ENCODE results near the gene QRICH1. TPM values are rescaled to one million over a fixed set of nuclear protein-coding genes. Genes with fewer than 3 reads are reported as not detected.

Gene QRICH1
- total RNA-seq, 1 experiment from 2014 or later = 123 TPM

GRCh38 chr3:49104427-49105291, 10.8 kb upstream of the QRICH1 start, which contains the start of gene QARS1 (continued):
- TF ChIP-seq CBFB (CRISPR knock-in tag; IDR thresholded peaks at IDR 0.05; ENCODE audit: low read depth) (0 out of 2 replicates have a peak, but pooled peaks have one; percentile 27), ZNF219 (CRISPR knock-in tag; IDR thresholded peaks at IDR 0.05; ENCODE audit: borderline replicate concordance) (no peak), IRF1 (CRISPR knock-in tag; IDR thresholded peaks at IDR 0.05) (no peak), ZBTB21 (CRISPR knock-in tag; IDR thresholded peaks at IDR 0.05; ENCODE audit: borderline replicate concordance) (no peak), HMGXB4 (CRISPR knock-in tag; IDR thresholded peaks at IDR 0.05) (no peak), USF2 (CRISPR knock-in tag; IDR thresholded peaks at IDR 0.05) (no peak), RELA (CRISPR knock-in tag; IDR thresholded peaks at IDR 0.05; ENCODE audit: borderline replicate concordance) (no peak), USF1 (CRISPR knock-in tag; IDR thresholded peaks at IDR 0.05) (no peak), FOXK1 (CRISPR knock-in tag; IDR thresholded peaks at IDR 0.05) (peak; percentile 76; the same call in 1 of the 2 replicates), EMX1 (CRISPR knock-in tag; IDR thresholded peaks at IDR 0.05) (no peak), RORB (CRISPR knock-in tag; IDR thresholded peaks at IDR 0.05) (no peak), ATF2 (CRISPR knock-in tag; IDR thresholded peaks at IDR 0.05; ENCODE audit: borderline replicate concordance, low read depth) (no peak)

GRCh38 chr3:49104052-49104426, 10.2 kb upstream of the QRICH1 start:
- no peak for ATAC-seq
- H3K4me3 Mint-ChIP-seq = peak overlapping the region; percentile 97
- peak overlapping the region; percentile 96 for H3K27ac Mint-ChIP-seq
- TF ChIP-seq SMAD4 (CRISPR knock-in tag; IDR thresholded peaks at IDR 0.05) = no peak
- no peak for TF ChIP-seq ZNF281 (CRISPR knock-in tag; IDR thresholded peaks at IDR 0.05)
- no peak for TF ChIP-seq USF1 (CRISPR knock-in tag; IDR thresholded peaks at IDR 0.05)
- TF ChIP-seq TEAD1 (CRISPR knock-in tag; IDR thresholded peaks at IDR 0.05) = no peak
- 0 out of 2 replicates have a peak, but pooled peaks have one; percentile 5 for TF ChIP-seq USF2 (CRISPR knock-in tag; IDR thresholded peaks at IDR 0.05)
- no peak for TF ChIP-seq ZBTB43 (CRISPR knock-in tag; IDR thresholded peaks at IDR 0.05)
- 0 out of 2 replicates have a peak, but pooled peaks have one; percentile 37 for TF ChIP-seq SMAD3 (CRISPR knock-in tag; IDR thresholded peaks at IDR 0.05; ENCODE audit: borderline replicate concordance)

More at GRCh38 chr3:49104052-49104426, 10.2 kb upstream of the QRICH1 start:
- ChIA-PET POLR2A (interaction anchor here (0.7 to 2.2 kb wide), 3 partner anchors 9 to 75 kb away, joined by 3 to 14 read pairs (median 5); partner anchors contain the start of genes IMPDH2, QRICH1 and USP19), CTCF (interaction anchor here (1.0 to 1.8 kb wide), 3 partner anchors 10 to 116 kb away, joined by 4 to 14 read pairs (median 7); partner anchors contain the start of genes NDUFAF3 and QRICH1)
- Mint-ChIP-seq H3K27me3 (ENCODE audit: low read depth) (no peaks in the 10 kb centered on the region), H3K36me3 (peaks cover 48% of the 10 kb centered on the region), H3K4me1 (peaks cover 25% of the 10 kb centered on the region), H3K9me3 (no peaks in the 10 kb centered on the region)
- DNase-seq (ENCODE audit: low spot score) = no peak

Data from WTC11 (cell line).